AG09309 (cell line): ENCODE data around the gene GALNT14.

Source experiments
- DNase-seq: peaks from one replicate; pipeline ENCODE4 v3.0.0-alpha.2; 2010; ENCODE audit warnings: low read depth
- H3K4me3 ChIP-seq: 2 replicates; pipeline ENCODE4 v1.5.1; 2011; ENCODE audit warnings: mild to moderate bottlenecking, low read depth, low read length, moderate library complexity; ENCODE audit not compliant: control insufficient read depth
- CTCF ChIP-seq: IDR thresholded peaks from 2 replicates; pipeline ENCODE4 v1.5.1; 2011; ENCODE audit warnings: mild to moderate bottlenecking, low read depth, low read length, inconsistent platforms; ENCODE audit not compliant: insufficient read depth, control insufficient read depth; ENCODE audit errors: missing control alignments

GALNT14 gene

GRCh38 chr2:31147645-31148044 is 9.4 kb upstream of the GALNT14 start:
- H3K4me3 ChIP-seq, result no peak overlapping the region
- TF ChIP-seq CTCF, result no peak
- DNase-seq, result no peak

GRCh38 chr2:31142110-31142509 is 3.9 kb upstream of the GALNT14 start:
- no peak for TF ChIP-seq CTCF
- no peak for DNase-seq
- H3K4me3 ChIP-seq, result no peak overlapping the region

GRCh38 chr2:31141443-31142085 is 3.3 kb upstream of the GALNT14 start:
- no peak for DNase-seq
- no peak for TF ChIP-seq CTCF
- no peak overlapping the region for H3K4me3 ChIP-seq

GRCh38 chr2:31140151-31140550 is 1.9 kb upstream of the GALNT14 start:
- no peak overlapping the region for H3K4me3 ChIP-seq
- no peak for TF ChIP-seq CTCF
- DNase-seq, result no peak

GRCh38 chr2:31139671-31140070 is 1.4 kb upstream of the GALNT14 start:
- no peak for DNase-seq
- TF ChIP-seq CTCF, result no peak
- H3K4me3 ChIP-seq, result no peak overlapping the region

GRCh38 chr2:31137211-31138036 is 816 bp downstream of the GALNT14 start:
- no peak for DNase-seq
- no peak for TF ChIP-seq CTCF
- H3K4me3 ChIP-seq, result peak overlapping the region; percentile 56
